Activated CD4-positive, alpha-beta T cell treated with anti-CD3 and anti-CD28 coated beads for 1 hour (primary cell): Measurements from ENCODE around the gene COPB1.

Experiments
- DNase-seq: peaks from one replicate; pipeline ENCODE4 v3.0.0-alpha.2; 2020

The COPB1 gene

DNA sequence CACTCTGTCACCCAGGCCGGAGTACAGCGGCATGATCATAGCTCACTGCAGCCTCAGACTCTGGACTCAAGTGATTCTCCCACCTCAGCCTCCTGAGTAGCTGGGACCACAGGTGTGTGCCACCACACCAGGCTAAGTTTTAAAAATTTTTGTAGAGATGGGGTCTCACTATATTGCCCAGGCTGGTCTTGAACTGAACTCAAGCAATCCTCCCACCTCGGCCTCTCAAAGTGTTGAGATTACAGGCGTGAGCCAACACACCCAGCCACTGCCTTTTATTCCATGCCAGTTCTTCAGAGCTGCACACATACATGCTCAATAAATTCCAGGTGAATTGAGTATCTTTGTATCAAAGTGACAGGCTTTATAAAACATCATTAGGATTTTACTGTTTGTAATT lies 2.4 kb upstream of the COPB1 start:
- DNase-seq: no peak

DNA sequence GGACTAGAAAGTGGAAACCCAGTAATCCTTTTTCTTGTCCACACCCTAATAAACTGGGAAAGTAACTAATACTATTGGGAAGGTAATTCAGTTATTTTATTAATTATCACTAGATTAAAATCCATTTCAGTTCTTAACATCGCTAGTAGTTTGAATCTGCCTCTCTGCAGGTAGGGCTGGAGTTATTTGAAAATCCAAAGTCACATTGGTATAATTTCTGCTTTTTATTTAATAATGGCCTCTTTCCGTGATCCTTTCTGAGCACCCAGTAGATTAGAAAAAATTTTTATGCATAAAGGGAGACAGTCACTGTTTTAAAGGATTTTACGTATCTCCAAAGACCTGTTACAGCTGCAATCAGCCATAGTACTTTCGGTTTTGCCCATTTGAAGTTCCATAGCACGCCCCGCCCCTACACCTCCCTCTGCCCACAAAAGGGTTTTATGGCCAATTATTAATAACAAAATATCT lies 605 bp upstream of the COPB1 start:
- DNase-seq: peak; percentile 26

GRCh38 chr11:14499178-14499559 lies 442 bp downstream of the COPB1 start:
- peak; percentile 18 for DNase-seq

DNA sequence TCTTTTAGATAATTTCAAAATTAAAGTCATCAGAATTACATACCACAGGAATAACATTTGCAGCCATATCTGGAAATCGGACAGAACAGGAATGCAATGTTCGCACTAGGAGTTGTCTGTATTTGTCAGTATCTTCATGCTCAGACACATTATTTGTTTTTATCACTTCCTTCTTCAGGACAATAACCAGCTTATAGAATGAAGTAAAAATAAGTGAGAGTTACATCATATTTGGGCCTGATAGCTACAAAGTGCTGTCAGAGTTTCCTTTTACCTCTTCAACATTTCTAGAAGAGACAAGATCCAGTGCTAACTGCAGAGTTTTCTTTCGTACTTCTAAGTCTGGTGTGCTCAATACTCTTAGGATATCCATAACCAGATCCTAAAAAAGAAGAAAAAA lies 18.9 kb downstream of the COPB1 start:
- DNase-seq: no peak

DNA sequence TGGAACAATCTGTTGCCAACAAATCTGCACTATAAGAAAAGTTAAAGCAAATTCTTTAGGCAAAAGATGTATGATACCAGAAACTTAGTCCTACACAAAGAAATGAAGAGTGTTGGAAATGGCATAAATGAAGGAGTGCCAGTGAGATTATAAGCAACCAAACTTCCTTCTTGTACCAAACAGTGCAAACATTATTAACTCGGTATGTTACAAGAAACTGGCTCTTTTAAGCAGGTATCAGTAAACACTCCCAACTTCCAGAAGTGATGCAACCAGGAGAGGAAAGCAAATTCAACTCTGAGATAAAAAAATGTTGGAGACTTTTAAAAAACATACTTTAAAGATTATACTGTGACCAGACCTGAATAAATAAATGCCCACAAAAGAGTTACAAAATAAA lies 28.5 kb downstream of the COPB1 start:
- DNase-seq: no peak

GRCh38 chr11:14463623-14464022 lies 36.0 kb downstream of the COPB1 start:
- no peak for DNase-seq

DNA sequence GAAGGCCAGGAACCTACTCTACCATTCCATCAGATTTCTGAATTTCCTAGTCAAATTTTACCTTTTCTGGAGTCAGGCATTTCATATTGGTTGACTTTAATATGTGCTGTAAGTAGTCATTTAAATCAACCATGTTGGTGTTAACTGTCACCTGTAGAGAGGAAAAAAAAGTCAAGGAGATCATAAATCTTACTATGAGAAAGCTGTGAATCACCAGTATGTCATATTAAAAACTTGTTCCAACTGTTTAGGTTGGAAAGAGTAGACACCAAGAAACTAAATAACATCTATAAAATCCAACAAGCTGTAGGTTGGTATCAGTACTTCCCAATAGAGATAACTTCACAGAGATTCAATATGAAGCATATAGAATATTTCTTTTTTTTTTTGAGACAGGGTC lies 39.5 kb downstream of the COPB1 start:
- no peak for DNase-seq

DNA sequence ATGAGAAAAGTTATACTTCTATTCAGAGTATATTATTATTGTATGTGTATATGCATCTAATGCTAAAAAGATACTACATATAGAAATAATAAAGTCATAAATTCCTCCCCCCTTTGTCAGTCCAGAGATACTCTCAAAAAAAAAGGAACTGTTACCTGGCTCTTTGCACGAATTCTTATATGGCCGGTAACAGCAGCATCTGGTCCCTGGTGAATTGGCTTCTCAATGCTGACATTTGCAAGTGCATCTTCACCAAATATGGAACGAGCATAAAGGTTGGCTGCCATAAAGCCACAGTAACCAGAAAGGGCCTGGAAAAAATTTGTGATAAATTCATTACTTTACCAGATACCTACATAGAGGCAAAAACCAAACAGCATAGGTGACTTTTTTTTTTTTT lies 41.2 kb downstream of the COPB1 start:
- DNase-seq: no peak

GRCh38 chr11:14455648-14456430 lies 43.8 kb downstream of the COPB1 start:
- no peak for DNase-seq

- no peak for DNase-seq
These were observed 44.6 kb downstream of the COPB1 start for GRCh38 chr11:14454861-14455632.

DNA sequence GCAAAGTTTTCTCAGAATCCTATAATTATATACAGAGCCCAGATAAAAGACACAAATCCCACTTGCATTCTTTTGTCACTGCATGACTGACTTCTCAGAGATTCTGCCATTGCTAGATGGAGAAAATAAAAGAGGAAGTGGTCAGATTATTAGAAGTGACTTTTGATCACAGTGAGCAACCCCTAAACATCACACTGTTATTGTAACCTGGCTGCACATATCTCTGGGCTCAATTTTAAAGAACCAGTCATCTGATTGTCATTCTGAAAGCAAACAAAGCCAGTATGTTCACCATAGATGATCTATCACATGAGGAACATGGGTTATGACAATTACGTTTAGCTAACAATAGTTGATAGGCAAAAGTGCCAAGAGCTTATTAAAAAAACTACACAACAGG lies 47.8 kb downstream of the COPB1 start:
- no peak for DNase-seq

- no peak for DNase-seq
These were observed 50.3 kb downstream of the COPB1 start for GRCh38 chr11:14449302-14449714.

GRCh38 chr11:14448240-14448639 lies 51.4 kb downstream of the COPB1 start:
- DNase-seq: no peak

- DNase-seq: no peak
These were observed 52.9 kb downstream of the COPB1 start for GRCh38 chr11:14446701-14447169.

GRCh38 chr11:14445542-14446530 lies 53.8 kb downstream of the COPB1 start:
- no peak for DNase-seq

GRCh38 chr11:14444441-14445189 lies 55.0 kb downstream of the COPB1 start:
- DNase-seq: no peak

DNA sequence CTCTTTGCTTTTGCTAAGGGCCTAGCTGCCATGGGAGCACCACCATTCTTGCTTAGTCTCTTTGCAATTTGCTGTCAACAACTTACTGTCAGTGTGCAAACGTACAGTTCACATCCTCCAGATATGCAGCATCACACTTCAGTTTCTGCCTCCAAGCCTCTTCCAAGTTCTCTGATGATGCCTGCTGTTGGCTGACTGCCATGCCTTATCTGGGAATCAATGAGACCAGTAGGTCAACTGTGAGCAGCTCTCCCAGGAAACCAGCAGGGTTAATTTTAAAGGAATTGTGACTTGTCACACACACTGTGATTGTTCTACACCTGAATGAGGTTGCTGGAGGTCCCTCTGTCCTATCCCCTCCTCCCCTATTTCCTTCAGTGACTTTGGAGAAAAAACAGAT lies 56.0 kb downstream of the COPB1 start:
- no peak for DNase-seq

DNA sequence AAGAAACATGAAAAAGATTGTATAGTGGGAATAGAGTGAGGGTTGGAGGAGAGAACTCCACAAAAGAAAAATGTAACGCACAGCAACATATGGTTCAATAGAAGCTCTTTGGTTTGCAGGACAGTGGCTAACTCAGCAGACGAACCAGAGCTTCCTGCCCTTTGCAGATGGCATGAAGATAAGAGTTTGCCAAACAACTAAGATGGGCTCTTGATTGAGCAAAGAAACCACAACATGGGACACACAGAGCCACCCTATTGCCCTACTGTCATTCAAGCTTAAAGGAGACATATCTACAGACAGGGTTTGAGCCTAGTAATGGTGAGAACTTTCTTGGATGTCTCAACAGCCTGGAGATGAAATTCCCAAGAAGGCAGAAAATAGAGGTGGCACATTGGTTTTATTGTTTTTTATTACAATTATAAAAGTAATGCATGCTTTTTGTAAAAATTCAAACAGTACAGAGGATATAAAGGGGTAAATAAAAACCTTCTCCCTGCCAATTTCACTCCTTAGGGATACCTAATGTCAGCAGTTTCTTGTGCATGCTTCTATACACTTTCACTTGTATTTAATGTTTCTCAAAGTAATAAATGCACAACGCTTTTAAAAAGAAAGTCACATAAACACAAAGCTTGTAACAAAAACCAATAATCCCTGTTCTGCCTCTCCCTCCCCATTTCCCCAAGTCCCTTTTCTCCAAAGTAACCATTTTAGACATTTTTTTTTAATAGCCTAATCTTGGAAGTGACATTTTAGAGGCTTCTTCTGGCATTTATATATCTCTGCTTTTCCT lies 63.7 kb downstream of the COPB1 start:
- DNase-seq: no peak

DNA sequence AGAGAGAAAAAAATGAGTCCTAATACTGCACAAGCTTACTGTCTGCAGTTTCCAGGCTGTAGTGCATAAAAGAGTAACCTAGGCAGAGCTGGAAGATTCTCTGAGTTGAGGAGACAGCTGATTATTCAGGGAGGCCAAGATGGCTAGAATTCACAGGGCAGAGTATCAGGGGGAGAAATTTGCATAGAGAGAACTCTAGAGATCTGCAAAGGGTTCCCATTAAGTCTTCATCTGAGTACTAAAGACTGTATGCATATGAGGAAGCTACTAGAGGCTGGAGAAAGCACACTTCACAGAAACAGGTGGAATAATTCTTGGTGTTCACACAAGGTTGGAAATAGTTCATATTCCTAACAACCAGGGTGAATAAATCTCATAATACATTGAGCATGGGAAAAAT lies 74.0 kb downstream of the COPB1 start:
- DNase-seq: no peak

- DNase-seq: no peak
These were observed 75.5 kb downstream of the COPB1 start for GRCh38 chr11:14424096-14424495.

- no peak for DNase-seq
These were observed 76.0 kb downstream of the COPB1 start for GRCh38 chr11:14423633-14424032.
